GM18909 (cell line): ENCODE results near the gene PRPF19.

Experiments
- ATAC-seq: cut with Tn5 transposase; IDR thresholded peaks from one replicate; pipeline ENCODE4 v1.9.1; 2021; ENCODE audit warnings: mild to moderate bottlenecking; ENCODE audit not compliant: unreplicated experiment, poor library complexity

The PRPF19 gene

GRCh38 chr11:60879971-60880588 is 26.3 kb downstream of the PRPF19 start:
- no peak for ATAC-seq

GRCh38 chr11:60879104-60879503 is 27.3 kb downstream of the PRPF19 start:
- no peak for ATAC-seq

GRCh38 chr11:60878245-60879101 is 27.9 kb downstream of the PRPF19 start:
- ATAC-seq, result no peak

- no peak for ATAC-seq
Observed at GRCh38 chr11:60876168-60876485, 30.3 kb downstream of the PRPF19 start.

GRCh38 chr11:60875366-60876167 is 30.8 kb downstream of the PRPF19 start:
- ATAC-seq, result no peak

GRCh38 chr11:60874421-60875365 is 31.7 kb downstream of the PRPF19 start:
- no peak for ATAC-seq

GRCh38 chr11:60873533-60873932 is 32.9 kb downstream of the PRPF19 start:
- no peak for ATAC-seq

GRCh38 chr11:60872961-60873524 is 33.3 kb downstream of the PRPF19 start:
- ATAC-seq, result no peak

- ATAC-seq, result no peak
Observed at GRCh38 chr11:60872124-60872960, 34.0 kb downstream of the PRPF19 start.

- ATAC-seq, result no peak
Observed at GRCh38 chr11:60871378-60872061, 34.9 kb downstream of the PRPF19 start.

GRCh38 chr11:60870733-60871377 is 35.5 kb downstream of the PRPF19 start:
- no peak for ATAC-seq

GRCh38 chr11:60870276-60870675 is 36.1 kb downstream of the PRPF19 start:
- no peak for ATAC-seq

- no peak for ATAC-seq
Observed at GRCh38 chr11:60869451-60869825, 36.9 kb downstream of the PRPF19 start.

- ATAC-seq, result no peak
Observed at GRCh38 chr11:60868682-60869450, 37.5 kb downstream of the PRPF19 start.

- no peak for ATAC-seq
Observed at GRCh38 chr11:60867871-60868681, 38.3 kb downstream of the PRPF19 start.
